Hepatic stellate cell (primary cell): ENCODE data around the gene TEKT5.

Experiments
- DNase-seq: peaks from one replicate; pipeline ENCODE4 v3.0.0; 2011; ENCODE audit warnings: low spot score

The TEKT5 gene

GRCh38 chr16:10578474-10579316, 116.0 kb downstream of the TEKT5 start:
- no peak for DNase-seq
